Measurements from ENCODE around the gene SERPINB11. TPM values are rescaled to one million over a fixed set of nuclear protein-coding genes. Genes with fewer than 3 reads are reported as not detected.

SERPINB11 gene
- total RNA-seq = not detected in 2 replicates

GRCh38 chr18:63702660-63703059 is at the start of gene SERPINB11:
Gene SERPINB11 (plus strand): TSS chr18:63702960. CDS start chr18:63710194, 7,234 bp downstream.

GRCh38 chr18:63661750-63662149 is 41.0 kb upstream of the SERPINB11 start, which contains the start of gene SERPINB3:
Gene SERPINB3 (minus strand): TSS chr18:63661893. CDS start chr18:63661216, 677 bp downstream.

Other genes starting within 250 kb of the SERPINB11 start
- gene SERPINB5, start 226.0 kb upstream of the SERPINB11 start, total RNA-seq = under 0.01 TPM in 1 of 2 replicates, not detected in the other
- not detected in 2 replicates for gene SERPINB12, start 160.6 kb upstream of the SERPINB11 start, total RNA-seq
- not detected in 2 replicates for gene SERPINB13, start 115.6 kb upstream of the SERPINB11 start, total RNA-seq
- 0.65 TPM in 1 of 2 replicates, not detected in the other for gene SERPINB4, start 58.7 kb upstream of the SERPINB11 start, total RNA-seq
- gene SERPINB3, start 41.1 kb upstream of the SERPINB11 start, total RNA-seq = not detected in 2 replicates
- 0.16 TPM in 1 of 2 replicates, not detected in the other for gene SERPINB7, start 72.5 kb downstream of the SERPINB11 start, total RNA-seq
- 0.13 and 0.16 TPM in 2 replicates for gene SERPINB2, start 184.7 kb downstream of the SERPINB11 start, total RNA-seq
- gene SERPINB10, start 205.0 kb downstream of the SERPINB11 start, total RNA-seq = not detected in 2 replicates
- gene HMSD, start 246.3 kb downstream of the SERPINB11 start, total RNA-seq = not detected in 2 replicates

All from bladder microvascular endothelial cell (primary cell).